ENCODE results near the gene NRL.

- TF ChIP-seq CTCF (optimal IDR thresholded peaks at IDR 0.05 in 1 of 3, IDR thresholded peaks at IDR 0.05 in 1 of 3, conservative IDR thresholded peaks at IDR 0.05 in 1 of 3; ENCODE audit: extremely low read depth in 1 of 3, insufficient read depth in 2 of 3, low read length in 3 of 3), result no peak
- no peak for TF ChIP-seq EZH2 (IDR thresholded peaks at IDR 0.05; ENCODE audit: low read length)
These were observed 49.9 kb downstream of the NRL start for GRCh38 chr14:24064856-24065255.

All from keratinocyte (primary cell).